Measurements from ENCODE around the gene TTBK2. TPM values are rescaled to one million over a fixed set of nuclear protein-coding genes. Genes with fewer than 3 reads are reported as not detected.

TTBK2 gene
- total RNA-seq, 1 experiment from 2014 or later = 10.6 TPM

DNA sequence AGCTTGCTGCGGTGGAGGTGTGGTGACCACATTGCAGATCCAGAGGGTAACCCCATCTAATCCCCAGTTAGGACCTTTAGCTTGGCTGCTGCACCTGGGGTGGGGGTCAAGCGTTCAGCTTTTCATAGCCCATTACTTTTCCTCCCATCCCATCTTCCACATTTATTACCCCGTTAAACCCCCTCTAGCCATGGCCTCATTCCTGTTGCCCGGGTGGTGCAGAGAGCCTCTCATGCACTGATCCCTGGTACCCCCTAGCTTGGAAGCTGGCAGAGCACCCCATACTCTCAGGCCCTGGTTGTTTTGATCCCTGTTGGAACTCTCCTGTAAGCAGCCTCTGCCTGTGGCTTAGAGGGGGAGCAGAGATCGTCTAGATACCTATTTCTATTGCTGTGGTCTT is 204.5 kb downstream of the TTBK2 start:
- no peaks in the 10 kb centered on the region; the same call in 1 of the 2 replicates for H3K27me3 Mint-ChIP-seq (ENCODE audit: low read depth)
- Histone ChIP-seq H3K23ac (ENCODE audit: insufficient read length, low read depth, low read length) (no peak overlapping the region), H4K5ac (ENCODE audit: insufficient read length, low read depth, low read length) (no peak overlapping the region), H2BK20ac (ENCODE audit: low read depth, low read length, poor library complexity, severe bottlenecking) (no peak overlapping the region), H3T11ph (ENCODE audit: low read length) (no peak overlapping the region), H3K9me3 (ENCODE audit: control insufficient read depth, low read depth, low read length) (no peaks in the 10 kb centered on the region), H2BK120ac (ENCODE audit: low read depth, low read length, poor library complexity, severe bottlenecking) (no peak overlapping the region), H3K4ac (ENCODE audit: low read depth, low read length) (no peak overlapping the region), H4K20me1 (ENCODE audit: control insufficient read depth, insufficient read depth, insufficient read length) (no peaks in the 10 kb centered on the region), H2AK5ac (ENCODE audit: insufficient read length, low read length) (no peak overlapping the region), H3K4me2 (ENCODE audit: insufficient read depth, insufficient read length, low read length) (no peak overlapping the region), H3K23me2 (ENCODE audit: insufficient read length, low read depth, low read length, poor library complexity, severe bottlenecking) (no peaks in the 10 kb centered on the region), H2BK5ac (ENCODE audit: insufficient read length, low read length) (no peak overlapping the region), H2BK15ac (ENCODE audit: low read depth, low read length) (no peak overlapping the region), H3K79me2 (ENCODE audit: insufficient read depth, low read length) (no peaks in the 10 kb centered on the region), H4K91ac (ENCODE audit: insufficient read length, low read depth, low read length) (no peak overlapping the region), H2AFZ (ENCODE audit: low read length) (no peak overlapping the region), H2BK12ac (ENCODE audit: insufficient read length, low read depth, low read length) (no peak overlapping the region), H3K56ac (ENCODE audit: insufficient read length, low read depth, low read length) (no peak overlapping the region), H3K27ac (ENCODE audit: insufficient read length, low read depth, low read length) (no peak overlapping the region), H3K18ac (ENCODE audit: insufficient read length, low read depth, low read length) (no peak overlapping the region), H3K14ac (ENCODE audit: insufficient read depth, low read length) (no peak overlapping the region), H3K79me1 (ENCODE audit: insufficient read depth, low read depth, low read length, poor library complexity, severe bottlenecking) (no peaks in the 10 kb centered on the region), H3K4me1 (ENCODE audit: insufficient read depth, low read length) (no peaks in the 10 kb centered on the region), H3K27me3 (ENCODE audit: insufficient read depth, low read length) (no peaks in the 10 kb centered on the region), H4K8ac (replicated peaks; ENCODE audit: insufficient read length, low read depth, low read length) (no peak overlapping the region), H3K9ac (ENCODE audit: extremely low read depth, insufficient read length, low read length) (no peak overlapping the region)
- DNase-seq = no peak
- no peaks in the 10 kb centered on the region for H3K9me3 Mint-ChIP-seq
- WGBS (ENCODE audit: extremely low coverage, insufficient read length, low lambda C conversion rate) = no CpG with 5 or more reads among the region's 5 CpGs
- no peak overlapping the region; a peak in 1 of 7 replicates for H3K27ac Mint-ChIP-seq
- peaks cover 0 to 11% (median 9%) of the 10 kb centered on the region in 3 experiments; a peak in 5 of 7 replicates for H3K36me3 Mint-ChIP-seq (ENCODE audit: insufficient read depth in 1 of 3, low read depth in 3 of 3)
- no peak for TF ChIP-seq CTCF (conservative IDR thresholded peaks at IDR 0.05)
- H3K4me3 Mint-ChIP-seq = no peak overlapping the region
- H3K4me1 Mint-ChIP-seq = no peaks in the 10 kb centered on the region

Measured in H9 (cell line).